Suprapubic skin (tissue), 4 donors: ENCODE data around the gene GALE. TPM values are rescaled to one million over a fixed set of nuclear protein-coding genes. Genes with fewer than 3 reads are reported as not detected.
A peak's percentile ranks its signal among the peaks of the same experiment; 100 is the strongest.

Source experiments
- DNase-seq, 2 donors: peaks; one replicate each; pipeline ENCODE4 v3.0.0-alpha.2; 2019; ENCODE audit warnings: low spot score in 2 of 2
- H3K27ac ChIP-seq: fragments of 200-600 bp; sonication (generic); one replicate; pipeline ENCODE4 v1.5.1; 2019
- H3K27me3 ChIP-seq: fragments of 200-600 bp; sonication (generic); one replicate; pipeline ENCODE4 v1.5.1; 2019
- H3K36me3 ChIP-seq: fragments of 200-600 bp; sonication (generic); one replicate; pipeline ENCODE4 v1.5.1; 2019
- H3K4me1 ChIP-seq: fragments of 200-600 bp; sonication (generic); one replicate; pipeline ENCODE4 v1.5.1; 2019
- H3K4me3 ChIP-seq: fragments of 200-600 bp; sonication (generic); one replicate; pipeline ENCODE4 v1.5.1; 2019; ENCODE audit warnings: mild to moderate bottlenecking
- H3K9me3 ChIP-seq: fragments of 200-600 bp; sonication (generic); one replicate; pipeline ENCODE4 v1.5.1; 2019
- EP300 ChIP-seq: sonication (generic); formaldehyde crosslinking; IDR thresholded peaks from one replicate; pipeline ENCODE4 v1.6.1; 2017; ENCODE audit warnings: antibody characterized with exemption
- POLR2A ChIP-seq, 2 donors: fragments of 450-650 bp; IDR thresholded peaks; one replicate each; pipeline ENCODE4 v1.6.1; 2017; ENCODE audit warnings: antibody characterized with exemption in 2 of 2, mild to moderate bottlenecking in 2 of 2, moderate library complexity in 2 of 2
- POLR2AphosphoS5 ChIP-seq, 3 donors: sonication (generic); formaldehyde crosslinking; IDR thresholded peaks; one replicate each; pipeline ENCODE4 v1.6.1; 2017; ENCODE audit warnings: antibody characterized with exemption in 3 of 3
- WGBS: methylation state at CpG from one replicate; pipeline ENCODE4 v1.1.5; 2018; 5-methylcytosine and 5-hydroxymethylcytosine counted together
- total RNA-seq, 4 donors: library from RNA; depleted of rRNA; stranded (reverse); fragments of >200 nt; gene quantifications; one replicate each; pipeline ENCODE4 v1.1.0, GENCODE V29; 2016
- TF ChIP-seq, protein P1 (sequence below), 2 donors: fragments of 200-600 bp in 1 of 2; fragments of 450-650 bp in 1 of 2; sonication (generic) in 1 of 2; IDR thresholded peaks; one replicate each; pipeline ENCODE4 v1.5.1; 2016 to 2019; ENCODE audit warnings: antibody characterized with exemption in 2 of 2, mild to moderate bottlenecking in 1 of 2, moderate library complexity in 1 of 2

GALE gene
- total RNA-seq, 4 donors from 2014 or later = 15.4 to 26.6 (median 16.9) TPM

DNA sequence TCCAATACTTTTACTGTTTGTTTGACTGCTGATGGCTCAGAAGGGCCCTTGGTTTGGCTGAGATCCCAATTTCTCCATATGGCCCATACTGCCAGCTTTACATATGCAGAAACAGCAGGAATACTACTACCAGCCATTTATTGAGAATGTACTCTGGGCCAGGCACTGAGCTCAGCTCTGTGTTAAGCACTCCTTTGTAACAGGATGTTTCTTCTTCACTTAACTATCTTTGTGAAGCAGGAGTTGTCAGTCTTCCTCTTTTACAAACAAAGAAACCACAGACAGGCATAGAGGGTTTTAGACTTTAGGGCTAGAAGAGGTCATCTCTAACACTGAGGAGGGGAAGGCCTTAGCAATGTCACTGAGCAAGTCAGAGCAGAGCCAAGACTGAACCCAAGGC is 16.4 kb upstream of the GALE start:
- no peak for TF ChIP-seq POLR2AphosphoS5 (IDR thresholded peaks at IDR 0.05)
- TF ChIP-seq, protein P1, sequence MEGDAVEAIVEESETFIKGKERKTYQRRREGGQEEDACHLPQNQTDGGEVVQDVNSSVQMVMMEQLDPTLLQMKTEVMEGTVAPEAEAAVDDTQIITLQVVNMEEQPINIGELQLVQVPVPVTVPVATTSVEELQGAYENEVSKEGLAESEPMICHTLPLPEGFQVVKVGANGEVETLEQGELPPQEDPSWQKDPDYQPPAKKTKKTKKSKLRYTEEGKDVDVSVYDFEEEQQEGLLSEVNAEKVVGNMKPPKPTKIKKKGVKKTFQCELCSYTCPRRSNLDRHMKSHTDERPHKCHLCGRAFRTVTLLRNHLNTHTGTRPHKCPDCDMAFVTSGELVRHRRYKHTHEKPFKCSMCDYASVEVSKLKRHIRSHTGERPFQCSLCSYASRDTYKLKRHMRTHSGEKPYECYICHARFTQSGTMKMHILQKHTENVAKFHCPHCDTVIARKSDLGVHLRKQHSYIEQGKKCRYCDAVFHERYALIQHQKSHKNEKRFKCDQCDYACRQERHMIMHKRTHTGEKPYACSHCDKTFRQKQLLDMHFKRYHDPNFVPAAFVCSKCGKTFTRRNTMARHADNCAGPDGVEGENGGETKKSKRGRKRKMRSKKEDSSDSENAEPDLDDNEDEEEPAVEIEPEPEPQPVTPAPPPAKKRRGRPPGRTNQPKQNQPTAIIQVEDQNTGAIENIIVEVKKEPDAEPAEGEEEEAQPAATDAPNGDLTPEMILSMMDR (IDR thresholded peaks at IDR 0.05) = no peak
- no peak for TF ChIP-seq EP300
- no peak for TF ChIP-seq POLR2A (IDR thresholded peaks at IDR 0.05)
- H3K9me3 ChIP-seq = no peaks in the 10 kb centered on the region
- no peaks in the 10 kb centered on the region for H3K4me1 ChIP-seq
- H3K27ac ChIP-seq = no peak overlapping the region
- H3K36me3 ChIP-seq = peaks cover 68% of the 10 kb centered on the region
- DNase-seq = no peak
- no peak overlapping the region for H3K4me3 ChIP-seq
- H3K27me3 ChIP-seq = no peaks in the 10 kb centered on the region

GRCh38 chr1:23816361-23816760 is 15.8 kb upstream of the GALE start:
- WGBS = 100% methylated on average over 3 of the region's 3 CpGs
- no peak for DNase-seq

GRCh38 chr1:23814016-23814415 is 13.5 kb upstream of the GALE start:
- DNase-seq = no peak
- 93% methylated on average over 4 of the region's 4 CpGs for WGBS
- H3K9me3 ChIP-seq = no peaks in the 10 kb centered on the region
- no peaks in the 10 kb centered on the region for H3K27me3 ChIP-seq
- no peak overlapping the region for H3K4me3 ChIP-seq
- peaks cover 2% of the 10 kb centered on the region for H3K4me1 ChIP-seq
- no peak overlapping the region for H3K27ac ChIP-seq
- TF ChIP-seq POLR2A (IDR thresholded peaks at IDR 0.05) = no peak
- TF ChIP-seq POLR2AphosphoS5 (IDR thresholded peaks at IDR 0.05) = no peak
- TF ChIP-seq, protein P1 (IDR thresholded peaks at IDR 0.05) = no peak
- no peak for TF ChIP-seq EP300
- peaks cover 67% of the 10 kb centered on the region for H3K36me3 ChIP-seq

More at GRCh38 chr1:23816361-23816760, 15.8 kb upstream of the GALE start:
- no peak for TF ChIP-seq POLR2A (IDR thresholded peaks at IDR 0.05)
- no peak for TF ChIP-seq EP300
- no peak for TF ChIP-seq POLR2AphosphoS5 (IDR thresholded peaks at IDR 0.05)
- TF ChIP-seq, protein P1 (IDR thresholded peaks at IDR 0.05) = no peak
- no peak overlapping the region for H3K27ac ChIP-seq
- no peaks in the 10 kb centered on the region for H3K4me1 ChIP-seq
- peaks cover 70% of the 10 kb centered on the region for H3K36me3 ChIP-seq
- H3K27me3 ChIP-seq = no peaks in the 10 kb centered on the region
- H3K4me3 ChIP-seq = no peak overlapping the region
- H3K9me3 ChIP-seq = no peaks in the 10 kb centered on the region

- no peak overlapping the region for H3K4me3 ChIP-seq
- no peak for DNase-seq
- H3K36me3 ChIP-seq = peaks cover 45% of the 10 kb centered on the region
- peaks cover 2% of the 10 kb centered on the region for H3K4me1 ChIP-seq
- TF ChIP-seq, protein P1 (IDR thresholded peaks at IDR 0.05) = peak in 1 of 2 donors; percentile 62
- TF ChIP-seq POLR2AphosphoS5 (IDR thresholded peaks at IDR 0.05) = no peak
- TF ChIP-seq EP300 = no peak
- no peak for TF ChIP-seq POLR2A (IDR thresholded peaks at IDR 0.05)
- 66% methylated on average over 3 of the region's 3 CpGs for WGBS
- no peaks in the 10 kb centered on the region for H3K9me3 ChIP-seq
- no peaks in the 10 kb centered on the region for H3K27me3 ChIP-seq
- H3K27ac ChIP-seq = no peak overlapping the region
Observed at GRCh38 chr1:23810818-23811540, 10.4 kb upstream of the GALE start.

- Histone ChIP-seq H3K36me3 (peaks cover 33% of the 10 kb centered on the region), H3K4me3 (no peak overlapping the region), H3K27ac (no peak overlapping the region), H3K27me3 (no peaks in the 10 kb centered on the region), H3K9me3 (no peaks in the 10 kb centered on the region), H3K4me1 (peaks cover 2% of the 10 kb centered on the region)
- no peak for DNase-seq
- WGBS = 35% methylated on average over 6 of the region's 6 CpGs
- TF ChIP-seq, protein P1 (IDR thresholded peaks at IDR 0.05) = peak; percentile 18 to 70
- no peak for TF ChIP-seq POLR2A (IDR thresholded peaks at IDR 0.05)
Observed at GRCh38 chr1:23809751-23810171, 9.2 kb upstream of the GALE start.
